K562 (cell line): Measurements from ENCODE around the gene SON. TPM values are rescaled to one million over a fixed set of nuclear protein-coding genes. Genes with fewer than 3 reads are reported as not detected.

Source experiments
- ARID2 ChIP-seq: fragments of 450-650 bp; IDR thresholded peaks from 2 replicates; pipeline ENCODE4 v1.6.1; 2017; ENCODE audit warnings: antibody characterized with exemption, mild to moderate bottlenecking
- CTBP1 ChIP-seq: fragments of 450-650 bp; IDR thresholded peaks from 2 replicates; pipeline ENCODE4 v1.6.1; 2016; ENCODE audit warnings: borderline replicate concordance
- E4F1 ChIP-seq: fragments of 250-450 bp; sonication (Bioruptor Pico); IDR thresholded peaks from 2 replicates; pipeline ENCODE4 v1.5.0; 2021; ENCODE audit warnings: mild to moderate bottlenecking, borderline replicate concordance
- EP400 ChIP-seq: fragments of 450-650 bp; IDR thresholded peaks from 2 replicates; pipeline ENCODE4 v1.6.1; 2017; ENCODE audit warnings: antibody characterized with exemption, mild to moderate bottlenecking, moderate library complexity
- GTF2A2 ChIP-seq: IDR thresholded peaks from 2 replicates; pipeline ENCODE4 v1.6.1; 2016; ENCODE audit warnings: mild to moderate bottlenecking, missing genetic modification characterization, missing compliant biosample characterization
- KAT2B ChIP-seq: IDR thresholded peaks from one replicate; pipeline ENCODE4 v1.6.1; 2012; ENCODE audit warnings: low read depth, mild to moderate bottlenecking, control low read depth, inconsistent platforms, low read length, moderate library complexity
- KHSRP ChIP-seq: fragments of 450-650 bp; IDR thresholded peaks from 2 replicates; pipeline ENCODE4 v1.6.1; 2017
- MLX ChIP-seq, 2 experiments: fragments of 450-650 bp in 1 of 2; sonication (generic) in 1 of 2; formaldehyde crosslinking; conservative IDR thresholded peaks; 2 replicates each; pipeline versions ENCODE4 v1.4.0 to v1.8.1; 2020 to 2022; ENCODE audit warnings: mild to moderate bottlenecking in 1 of 2, missing genetic modification reagents in 1 of 2
- NKRF ChIP-seq: fragments of 450-650 bp; IDR thresholded peaks from 2 replicates; pipeline ENCODE4 v1.6.1; 2016; ENCODE audit warnings: borderline replicate concordance
- POLR2AphosphoS2 ChIP-seq: IDR thresholded peaks from 2 replicates; pipeline ENCODE4 v1.6.1; 2012; ENCODE audit warnings: low read length, improper control_type of control experiment
- RB1 ChIP-seq: fragments of 450-650 bp; IDR thresholded peaks from 2 replicates; pipeline ENCODE4 v1.6.1; 2017; ENCODE audit warnings: low read depth, mild to moderate bottlenecking
- SMAD1 ChIP-seq: fragments of 150-350 bp; IDR thresholded peaks from 2 replicates; pipeline ENCODE4 v1.6.1; 2014; ENCODE audit warnings: low read length, low read depth; ENCODE audit not compliant: partially characterized antibody
- SRSF3 ChIP-seq: fragments of 200-400 bp; formaldehyde crosslinking; IDR thresholded peaks from 2 replicates; pipeline ENCODE4 v1.6.1; 2016; ENCODE audit warnings: mild to moderate bottlenecking, low read length, moderate library complexity; ENCODE audit not compliant: insufficient read depth
- ZKSCAN1 ChIP-seq: fragments of 150-350 bp; IDR thresholded peaks from 2 replicates; pipeline ENCODE4 v1.6.1; 2016; ENCODE audit warnings: low read depth, low read length
- ZNF644 ChIP-seq: fragments of 200-800 bp; sonication (Bioruptor generic); IDR thresholded peaks from 2 replicates; pipeline ENCODE4 v1.6.1; 2016; ENCODE audit warnings: low read depth, missing genetic modification characterization, missing compliant biosample characterization
- ZNF75A ChIP-seq: fragments of 450-650 bp; formaldehyde crosslinking; IDR thresholded peaks from 2 replicates; pipeline ENCODE4 v1.4.0; 2020; ENCODE audit warnings: mild to moderate bottlenecking
- ZNF79 ChIP-seq: fragments of 250-450 bp; sonication (Bioruptor Pico); IDR thresholded peaks from 2 replicates; pipeline ENCODE4 v1.4.0; 2020; ENCODE audit warnings: low read depth, mild to moderate bottlenecking, moderate library complexity
- polyA plus RNA-seq, 8 experiments: library from polyadenylated mRNA; depleted of rRNA in 4 of 8; stranded (reverse) in 5 of 8; unstranded in 3 of 8; fragments of >200 nt; fragmentation: Nextera tagmentation in 2 of 8; fragmentation: Illumina TruSeq in 1 of 8; extraction: Ambion mirVana in 2 of 8; extraction: Trizol in 1 of 8; gene quantifications; 2 replicates each; pipeline versions ENCODE4 v1.2.1 to v1.2.3, GENCODE V29; 2011 to 2014; ENCODE audit warnings: inconsistent platforms in 1 of 8, missing spikeins in 1 of 8
- total RNA-seq, 7 experiments: library from RNA; depleted of rRNA in 6 of 7; stranded (reverse); fragments of >200 nt in 6 of 7; fragmentation: Illumina TruSeq in 2 of 7; extraction: Trizol in 2 of 7; gene quantifications; 2 replicates each; pipeline versions ENCODE4 v1.2.1 to v1.2.3, GENCODE V29; 2011 to 2021; ENCODE audit warnings: low replicate concordance in 1 of 7
- TF ChIP-seq, protein P1 (sequence below): fragments of 200-800 bp; sonication (Bioruptor generic); IDR thresholded peaks from 2 replicates; pipeline ENCODE4 v1.6.1; 2017; ENCODE audit warnings: missing genetic modification characterization, missing compliant biosample characterization
- TF ChIP-seq, protein P2 (sequence below): fragments of 250-450 bp; sonication (Bioruptor Pico); IDR thresholded peaks from 2 replicates; pipeline ENCODE4 v1.5.0; 2022; ENCODE audit warnings: mild to moderate bottlenecking

SON gene
- total and polyA plus RNA-seq, 9 of the 15 experiments (the other 6 are each of a cell fraction or from before 2014, with no cell fraction given) = 105 to 742 (median 187) TPM

DNA sequence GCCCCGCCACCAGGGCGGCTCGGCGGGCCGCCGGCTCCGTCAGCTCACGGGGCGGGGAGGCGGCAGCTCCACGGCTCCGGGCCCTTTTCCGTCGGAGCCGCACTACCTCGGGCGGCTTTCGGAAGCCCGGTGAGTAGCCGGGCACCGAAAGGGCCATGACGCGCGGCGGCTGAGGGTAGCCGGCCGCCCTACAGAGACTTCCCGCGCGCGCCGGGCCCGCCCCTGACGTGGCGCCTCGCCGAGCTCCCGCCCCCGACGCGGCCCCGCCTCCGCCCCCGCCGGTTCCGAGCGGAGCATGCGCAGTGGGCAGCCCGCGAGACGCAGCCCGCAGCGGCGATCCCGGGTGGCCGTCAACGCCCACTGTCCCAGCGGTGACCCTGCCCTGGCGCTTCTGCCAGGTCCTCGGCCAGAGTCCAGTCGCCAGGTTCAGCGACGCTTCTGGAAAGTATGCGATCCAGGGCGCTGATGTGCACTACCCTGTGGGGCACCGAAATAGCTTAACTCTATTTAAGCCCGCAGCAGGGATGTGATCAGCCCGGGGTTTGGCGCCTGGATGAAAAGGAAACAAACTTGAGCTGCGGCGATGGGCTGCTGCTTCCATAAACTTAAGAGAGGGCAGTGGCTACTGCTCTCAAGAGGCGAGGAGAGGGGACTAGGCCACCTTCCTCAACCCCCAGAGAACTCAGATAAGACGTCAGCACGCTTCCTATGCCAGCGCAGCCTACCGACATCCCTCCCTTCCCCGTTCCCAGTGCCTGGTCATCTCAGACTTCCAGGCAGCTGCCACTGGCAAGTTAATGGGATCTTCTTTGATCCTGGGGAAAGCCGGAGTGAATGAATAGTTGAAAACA, 45.9 kb downstream of the SON start, which contains the start of gene DONSON (continued):
- TF ChIP-seq E4F1 (CRISPR knock-in tag) = no peak
- TF ChIP-seq EP400 = peak; percentile 58; the same call in 1 of the 2 replicates
- 0 out of 2 replicates have a peak, but pooled peaks have one; percentile 82 for TF ChIP-seq POLR2AphosphoS2
- TF ChIP-seq ZNF79 = no peak
- TF ChIP-seq ARID2 = no peak
- TF ChIP-seq RB1 = peak; percentile 99
- TF ChIP-seq SRSF3 = no peak
- TF ChIP-seq CTBP1 = peak; percentile 77
- TF ChIP-seq, protein P1, sequence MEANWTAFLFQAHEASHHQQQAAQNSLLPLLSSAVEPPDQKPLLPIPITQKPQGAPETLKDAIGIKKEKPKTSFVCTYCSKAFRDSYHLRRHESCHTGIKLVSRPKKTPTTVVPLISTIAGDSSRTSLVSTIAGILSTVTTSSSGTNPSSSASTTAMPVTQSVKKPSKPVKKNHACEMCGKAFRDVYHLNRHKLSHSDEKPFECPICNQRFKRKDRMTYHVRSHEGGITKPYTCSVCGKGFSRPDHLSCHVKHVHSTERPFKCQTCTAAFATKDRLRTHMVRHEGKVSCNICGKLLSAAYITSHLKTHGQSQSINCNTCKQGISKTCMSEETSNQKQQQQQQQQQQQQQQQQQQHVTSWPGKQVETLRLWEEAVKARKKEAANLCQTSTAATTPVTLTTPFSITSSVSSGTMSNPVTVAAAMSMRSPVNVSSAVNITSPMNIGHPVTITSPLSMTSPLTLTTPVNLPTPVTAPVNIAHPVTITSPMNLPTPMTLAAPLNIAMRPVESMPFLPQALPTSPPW (CRISPR knock-in tag) = peak; percentile 85
- TF ChIP-seq, protein P2, sequence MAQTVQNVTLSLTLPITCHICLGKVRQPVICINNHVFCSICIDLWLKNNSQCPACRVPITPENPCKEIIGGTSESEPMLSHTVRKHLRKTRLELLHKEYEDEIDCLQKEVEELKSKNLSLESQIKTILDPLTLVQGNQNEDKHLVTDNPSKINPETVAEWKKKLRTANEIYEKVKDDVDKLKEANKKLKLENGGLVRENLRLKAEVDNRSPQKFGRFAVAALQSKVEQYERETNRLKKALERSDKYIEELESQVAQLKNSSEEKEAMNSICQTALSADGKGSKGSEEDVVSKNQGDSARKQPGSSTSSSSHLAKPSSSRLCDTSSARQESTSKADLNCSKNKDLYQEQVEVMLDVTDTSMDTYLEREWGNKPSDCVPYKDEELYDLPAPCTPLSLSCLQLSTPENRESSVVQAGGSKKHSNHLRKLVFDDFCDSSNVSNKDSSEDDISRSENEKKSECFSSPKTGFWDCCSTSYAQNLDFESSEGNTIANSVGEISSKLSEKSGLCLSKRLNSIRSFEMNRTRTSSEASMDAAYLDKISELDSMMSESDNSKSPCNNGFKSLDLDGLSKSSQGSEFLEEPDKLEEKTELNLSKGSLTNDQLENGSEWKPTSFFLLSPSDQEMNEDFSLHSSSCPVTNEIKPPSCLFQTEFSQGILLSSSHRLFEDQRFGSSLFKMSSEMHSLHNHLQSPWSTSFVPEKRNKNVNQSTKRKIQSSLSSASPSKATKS (CRISPR knock-in tag) = no peak
- TF ChIP-seq ZNF75A (CRISPR knock-in tag) = no peak
- TF ChIP-seq ZNF644 (tag) = no peak
- no peak for TF ChIP-seq GTF2A2 (tag)
- no peak for TF ChIP-seq ZKSCAN1
- no peak for TF ChIP-seq SMAD1
- no peak for TF ChIP-seq KAT2B
- TF ChIP-seq NKRF = no peak
- TF ChIP-seq MLX (CRISPR knock-in tag; conservative IDR thresholded peaks at IDR 0.05) = 0 out of 4 replicates have a peak, but pooled peaks of 1 of the 2 experiments have one; percentile 3
- TF ChIP-seq KHSRP = no peak
